Astrocyte (in vitro differentiated cells and primary cell): ENCODE data around the gene LRRC28.

Source experiments
- EZH2 ChIP-seq: IDR thresholded peaks from 2 replicates; pipeline ENCODE4 v1.6.1; 2012; ENCODE audit warnings: mild to moderate bottlenecking, low read length, inconsistent platforms; ENCODE audit not compliant: insufficient read depth
- TF ChIP-seq, protein P1 (sequence below): IDR thresholded peaks from 2 replicates; pipeline ENCODE4 v1.5.1; 2011; ENCODE audit warnings: low read depth, mild to moderate bottlenecking, inconsistent platforms, low read length, moderate library complexity; ENCODE audit not compliant: insufficient read depth

- TF ChIP-seq, protein P1, sequence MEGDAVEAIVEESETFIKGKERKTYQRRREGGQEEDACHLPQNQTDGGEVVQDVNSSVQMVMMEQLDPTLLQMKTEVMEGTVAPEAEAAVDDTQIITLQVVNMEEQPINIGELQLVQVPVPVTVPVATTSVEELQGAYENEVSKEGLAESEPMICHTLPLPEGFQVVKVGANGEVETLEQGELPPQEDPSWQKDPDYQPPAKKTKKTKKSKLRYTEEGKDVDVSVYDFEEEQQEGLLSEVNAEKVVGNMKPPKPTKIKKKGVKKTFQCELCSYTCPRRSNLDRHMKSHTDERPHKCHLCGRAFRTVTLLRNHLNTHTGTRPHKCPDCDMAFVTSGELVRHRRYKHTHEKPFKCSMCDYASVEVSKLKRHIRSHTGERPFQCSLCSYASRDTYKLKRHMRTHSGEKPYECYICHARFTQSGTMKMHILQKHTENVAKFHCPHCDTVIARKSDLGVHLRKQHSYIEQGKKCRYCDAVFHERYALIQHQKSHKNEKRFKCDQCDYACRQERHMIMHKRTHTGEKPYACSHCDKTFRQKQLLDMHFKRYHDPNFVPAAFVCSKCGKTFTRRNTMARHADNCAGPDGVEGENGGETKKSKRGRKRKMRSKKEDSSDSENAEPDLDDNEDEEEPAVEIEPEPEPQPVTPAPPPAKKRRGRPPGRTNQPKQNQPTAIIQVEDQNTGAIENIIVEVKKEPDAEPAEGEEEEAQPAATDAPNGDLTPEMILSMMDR: no peak
- TF ChIP-seq EZH2: no peak
Observed at GRCh38 chr15:99324082-99324620, 72.9 kb downstream of the LRRC28 start.
